ENCODE data around the gene GABARAP. TPM values are rescaled to one million over a fixed set of nuclear protein-coding genes. Genes with fewer than 3 reads are reported as not detected.

GABARAP gene
- total and polyA plus RNA-seq, 2 of the 13 experiments (the other 11 are each of a cell fraction or from before 2014, with no cell fraction given) = 161 to 310 TPM

- TF ChIP-seq, protein P1, sequence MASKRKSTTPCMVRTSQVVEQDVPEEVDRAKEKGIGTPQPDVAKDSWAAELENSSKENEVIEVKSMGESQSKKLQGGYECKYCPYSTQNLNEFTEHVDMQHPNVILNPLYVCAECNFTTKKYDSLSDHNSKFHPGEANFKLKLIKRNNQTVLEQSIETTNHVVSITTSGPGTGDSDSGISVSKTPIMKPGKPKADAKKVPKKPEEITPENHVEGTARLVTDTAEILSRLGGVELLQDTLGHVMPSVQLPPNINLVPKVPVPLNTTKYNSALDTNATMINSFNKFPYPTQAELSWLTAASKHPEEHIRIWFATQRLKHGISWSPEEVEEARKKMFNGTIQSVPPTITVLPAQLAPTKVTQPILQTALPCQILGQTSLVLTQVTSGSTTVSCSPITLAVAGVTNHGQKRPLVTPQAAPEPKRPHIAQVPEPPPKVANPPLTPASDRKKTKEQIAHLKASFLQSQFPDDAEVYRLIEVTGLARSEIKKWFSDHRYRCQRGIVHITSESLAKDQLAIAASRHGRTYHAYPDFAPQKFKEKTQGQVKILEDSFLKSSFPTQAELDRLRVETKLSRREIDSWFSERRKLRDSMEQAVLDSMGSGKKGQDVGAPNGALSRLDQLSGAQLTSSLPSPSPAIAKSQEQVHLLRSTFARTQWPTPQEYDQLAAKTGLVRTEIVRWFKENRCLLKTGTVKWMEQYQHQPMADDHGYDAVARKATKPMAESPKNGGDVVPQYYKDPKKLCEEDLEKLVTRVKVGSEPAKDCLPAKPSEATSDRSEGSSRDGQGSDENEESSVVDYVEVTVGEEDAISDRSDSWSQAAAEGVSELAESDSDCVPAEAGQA (IDR thresholded peaks at IDR 0.05; ENCODE audit: low read depth) = peak; percentile 68
- TF ChIP-seq, protein P1 (CRISPR knock-in tag; IDR thresholded peaks at IDR 0.05; ENCODE audit: borderline replicate concordance) = 0 out of 2 replicates have a peak, but pooled peaks have one; percentile 84
- TF ChIP-seq, protein P2, sequence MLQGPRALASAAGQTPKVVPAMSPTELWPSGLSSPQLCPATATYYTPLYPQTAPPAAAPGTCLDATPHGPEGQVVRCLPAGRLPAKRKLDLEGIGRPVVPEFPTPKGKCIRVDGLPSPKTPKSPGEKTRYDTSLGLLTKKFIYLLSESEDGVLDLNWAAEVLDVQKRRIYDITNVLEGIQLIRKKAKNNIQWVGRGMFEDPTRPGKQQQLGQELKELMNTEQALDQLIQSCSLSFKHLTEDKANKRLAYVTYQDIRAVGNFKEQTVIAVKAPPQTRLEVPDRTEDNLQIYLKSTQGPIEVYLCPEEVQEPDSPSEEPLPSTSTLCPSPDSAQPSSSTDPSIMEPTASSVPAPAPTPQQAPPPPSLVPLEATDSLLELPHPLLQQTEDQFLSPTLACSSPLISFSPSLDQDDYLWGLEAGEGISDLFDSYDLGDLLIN (CRISPR knock-in tag; IDR thresholded peaks at IDR 0.05; ENCODE audit: borderline replicate concordance) = peak; percentile 72; the same call in 1 of the 2 replicates
- TF ChIP-seq RXRA (CRISPR knock-in tag; IDR thresholded peaks at IDR 0.05) (peak; percentile 58), SOX5 (CRISPR knock-in tag; IDR thresholded peaks at IDR 0.05; ENCODE audit: borderline replicate concordance) (peak; percentile 63; the same call in 1 of the 2 replicates), ZNF772 (CRISPR knock-in tag; IDR thresholded peaks at IDR 0.05) (peak; percentile 85), ZNF10 (CRISPR knock-in tag; IDR thresholded peaks at IDR 0.05; ENCODE audit: borderline replicate concordance, low read depth) (no peak), SNAI1 (CRISPR knock-in tag; IDR thresholded peaks at IDR 0.05; ENCODE audit: borderline replicate concordance) (no peak), ZNF235 (CRISPR knock-in tag; IDR thresholded peaks at IDR 0.05; ENCODE audit: borderline replicate concordance) (no peak), YY1 (IDR thresholded peaks at IDR 0.05; ENCODE audit: insufficient read depth, insufficient replicate concordance, low read depth, low read length) (peak; percentile 71), EZH2 (conservative IDR thresholded peaks at IDR 0.05; ENCODE audit: low read depth, low read length) (no peak), ATRX (CRISPR knock-in tag; IDR thresholded peaks at IDR 0.05; ENCODE audit: borderline replicate concordance) (no peak), ZFP37 (CRISPR knock-in tag; IDR thresholded peaks at IDR 0.05; ENCODE audit: borderline replicate concordance) (peak; percentile 93; the same call in 1 of the 2 replicates), TBX2 (CRISPR knock-in tag; IDR thresholded peaks at IDR 0.05; ENCODE audit: borderline replicate concordance) (peak; percentile 88), ZNF776 (CRISPR knock-in tag; IDR thresholded peaks at IDR 0.05) (no peak), KMT2B (CRISPR knock-in tag; IDR thresholded peaks at IDR 0.05) (peak; percentile 71), DZIP1 (CRISPR knock-in tag; IDR thresholded peaks at IDR 0.05) (peak; percentile 71; the same call in 1 of the 2 replicates), ZNF138 (CRISPR knock-in tag; IDR thresholded peaks at IDR 0.05; ENCODE audit: low read depth) (peak; percentile 92; the same call in 1 of the 2 replicates), CREM (IDR thresholded peaks at IDR 0.05) (peak; percentile 21; the same call in 1 of the 2 replicates), CREM (CRISPR knock-in tag; IDR thresholded peaks at IDR 0.05) (no peak)
Measured at GRCh38 chr17:7234083-7234951, 7.9 kb downstream of the GABARAP start, which contains the start of gene DVL2 (continued).
